K562 (cell line): ENCODE data around the gene ATP6V1G2. TPM values are rescaled to one million over a fixed set of nuclear protein-coding genes. Genes with fewer than 3 reads are reported as not detected.
"Not testable (repeated sequence)": the region's sequence is repeated elsewhere in the genome, so short reads cannot be mapped to it uniquely, and the experiment has no call there.

Experiments
- ATAC-seq: fragments of 200-7000 bp; cut with Tn5 transposase; 3 replicates; pipeline ENCODE4 v1.9.1; 2020; ENCODE audit warnings: moderate library complexity
- BruUV-seq: library from RNA; stranded (reverse); fragments of 400-500 nt; replicated peaks from 2 replicates; lab custom pipeline; 2021; lab: Mats Ljungman, UMichigan
- CTCF ChIA-PET: fragments of 300-600 bp; formaldehyde crosslinking; extraction: SDS; loops from one replicate; lab custom pipeline; 2021; ENCODE audit warnings: low intra/inter-chr PET ratio; lab: Yijun Ruan, JAX
- POLR2A ChIA-PET: fragments of 300-600, 350-650 bp; sonication (Branson Sonifier 250); formaldehyde crosslinking; extraction: SDS; loops from one replicate; lab custom pipeline; 2021; ENCODE audit warnings: antibody characterized with exemption, inconsistent platforms; lab: Yijun Ruan, JAX
- DNase-seq, 4 experiments: peaks; one replicate each; pipeline versions ENCODE4 v3.0.0 to v3.0.0-alpha.2; 2011 to 2018; ENCODE audit warnings: low spot score in 3 of 4, mixed read lengths in 3 of 4; ENCODE audit errors: extremely low read depth in 1 of 4
- FAIRE-seq: peaks from 2 replicates; lab custom pipeline; 2011; peaks lifted over from hg19 to GRCh38; lab: Jason Lieb, UNC
- H2AFZ ChIP-seq: 2 replicates; pipeline ENCODE4 v1.6.0; 2011; ENCODE audit warnings: low read depth, low read length, control low read depth, inconsistent platforms
- H3K27ac ChIP-seq: fragments of 200-600 bp; 3 replicates; pipeline ENCODE4 v1.8.0; 2011; ENCODE audit warnings: low read depth, mild to moderate bottlenecking, control low read depth, inconsistent platforms, low read length, moderate library complexity, mixed read lengths; ENCODE audit errors: extremely low read depth
- H3K27me3 ChIP-seq, 2 experiments: fragments of 300-600 bp in 1 of 2; 2 replicates in 1 of 2; 3 replicates in 1 of 2; pipeline versions ENCODE4 v1.6.0 to v1.8.0; 2011; ENCODE audit warnings: inconsistent platforms in 2 of 2, low read length in 2 of 2, mild to moderate bottlenecking in 1 of 2, mixed read lengths in 1 of 2, moderate library complexity in 1 of 2; ENCODE audit not compliant: control insufficient read depth in 2 of 2, insufficient read depth in 2 of 2
- H3K36me3 ChIP-seq: fragments of 300-600 bp; 3 replicates; pipeline ENCODE4 v1.8.0; 2011; ENCODE audit warnings: mild to moderate bottlenecking, low read length, inconsistent platforms; ENCODE audit not compliant: control insufficient read depth, insufficient read depth
- H3K4me1 ChIP-seq, 2 experiments: fragments of 200-600 bp in 1 of 2; replicated peaks in 1 of 2; 2 replicates in 1 of 2; 3 replicates in 1 of 2; pipeline versions ENCODE4 v1.5.1 to v1.8.0; 2011; ENCODE audit warnings: inconsistent platforms in 2 of 2, low read length in 2 of 2, mild to moderate bottlenecking in 1 of 2, mixed read lengths in 1 of 2, moderate library complexity in 1 of 2; ENCODE audit not compliant: control insufficient read depth in 2 of 2, insufficient read depth in 2 of 2
- H3K4me2 ChIP-seq: 2 replicates; pipeline ENCODE4 v1.6.1; 2011; ENCODE audit warnings: low read length, control low read depth, inconsistent platforms, mixed read lengths; ENCODE audit not compliant: insufficient read depth
- H3K4me3 ChIP-seq: fragments of 200-600 bp; sonication (generic), shearing (Covaris generic); 2 replicates; pipeline ENCODE4 v1.5.1; 2016; ENCODE audit warnings: control low read depth, inconsistent platforms
- H3K79me2 ChIP-seq: fragments of 200-600 bp; 3 replicates; pipeline ENCODE4 v1.8.0; 2011; ENCODE audit warnings: low read length, inconsistent platforms; ENCODE audit not compliant: control insufficient read depth, insufficient read depth
- H3K9ac ChIP-seq, 2 experiments: 2 replicates each; pipeline versions ENCODE4 v1.6.0 to v1.6.1; 2011; ENCODE audit warnings: low read depth in 2 of 2, low read length in 2 of 2, control low read depth in 1 of 2, inconsistent platforms in 1 of 2, mild to moderate bottlenecking in 1 of 2, mixed read lengths in 1 of 2; ENCODE audit not compliant: insufficient read depth in 1 of 2
- H3K9me1 ChIP-seq: one replicate; pipeline ENCODE4 v1.6.0; 2011; ENCODE audit warnings: inconsistent platforms, mild to moderate bottlenecking, low read length, moderate library complexity; ENCODE audit not compliant: control insufficient read depth, insufficient read depth
- H3K9me3 ChIP-seq: replicated peaks from 2 replicates; pipeline ENCODE4 v1.5.1; 2011; ENCODE audit warnings: low read depth, low read length, inconsistent platforms; ENCODE audit not compliant: control insufficient read depth, insufficient read depth
- H4K20me1 ChIP-seq: replicated peaks from 2 replicates; pipeline ENCODE4 v1.6.1; 2011; ENCODE audit warnings: low read length, inconsistent platforms, mixed read lengths; ENCODE audit not compliant: control insufficient read depth, insufficient read depth
- ARID2 ChIP-seq: fragments of 450-650 bp; IDR thresholded peaks from 2 replicates; pipeline ENCODE4 v1.6.1; 2017; ENCODE audit warnings: antibody characterized with exemption, mild to moderate bottlenecking
- CC2D1A ChIP-seq: fragments of 450-650 bp; IDR thresholded peaks from 2 replicates; pipeline ENCODE4 v1.6.1; 2017; ENCODE audit warnings: mild to moderate bottlenecking
- DEAF1 ChIP-seq: fragments of 450-650 bp; formaldehyde crosslinking; IDR thresholded peaks from 2 replicates; pipeline ENCODE4 v1.4.0; 2020; ENCODE audit warnings: mild to moderate bottlenecking, moderate library complexity
- FOXK2 ChIP-seq, 2 experiments: fragments of 450-650 bp; IDR thresholded peaks in 1 of 2; conservative IDR thresholded peaks in 1 of 2; 2 replicates each; pipeline ENCODE4 v1.6.1; 2016; ENCODE audit warnings: low read depth in 2 of 2, mild to moderate bottlenecking in 1 of 2
- NBN ChIP-seq: fragments of 450-650 bp; IDR thresholded peaks from 2 replicates; pipeline ENCODE4 v1.6.1; 2016; ENCODE audit warnings: low read depth, mild to moderate bottlenecking
- RAD21 ChIP-seq, 2 experiments: fragments of 250-450 bp in 1 of 2; fragments of 450-650 bp in 1 of 2; sonication (Bioruptor Pico) in 1 of 2; formaldehyde crosslinking in 1 of 2; IDR thresholded peaks in 1 of 2; conservative IDR thresholded peaks in 1 of 2; 2 replicates each; pipeline versions ENCODE4 v1.4.0 to v1.8.0; 2020 to 2022; ENCODE audit warnings: mild to moderate bottlenecking in 2 of 2, moderate library complexity in 1 of 2
- RCOR1 ChIP-seq, 2 experiments: IDR thresholded peaks; 2 replicates each; pipeline ENCODE4 v1.6.1; 2012; ENCODE audit warnings: low read depth in 2 of 2, low read length in 2 of 2, borderline replicate concordance in 1 of 2, improper control_type of control experiment in 1 of 2
- SMC3 ChIP-seq: conservative IDR thresholded peaks from 2 replicates; pipeline ENCODE4 v1.6.1; 2011; ENCODE audit warnings: low read depth, low read length, improper control_type of control experiment; ENCODE audit not compliant: insufficient read depth
- STAG1 ChIP-seq: sonication (generic); formaldehyde crosslinking; IDR thresholded peaks from 2 replicates; pipeline ENCODE4 v1.5.0; 2020; ENCODE audit warnings: missing genetic modification reagents, borderline replicate concordance
- WGBS: fragments of 100-300 bp; shearing (Covaris generic); methylation state at CpG from one replicate; pipeline ENCODE4 v1.1.6; 2016; ENCODE audit warnings: low coverage, mixed read lengths; ENCODE audit not compliant: insufficient coverage; ENCODE audit errors: missing lambda C conversion rate; 5-methylcytosine and 5-hydroxymethylcytosine counted together
- in situ Hi-C: fragments of 300-500 bp; cut with MboI; formaldehyde crosslinking; loops from 4 replicates; pipeline ENCODE4 v1.15.0; 2018; ENCODE audit warnings: inconsistent platforms, mixed read lengths
- intact Hi-C: fragments of 100-400 bp; cut with micrococcal nuclease; formaldehyde crosslinking; loops from 2 replicates; pipeline ENCODE4 v1.14.2; 2022
- polyA plus RNA-seq, 8 experiments: library from polyadenylated mRNA; depleted of rRNA in 4 of 8; stranded (reverse) in 5 of 8; unstranded in 3 of 8; fragments of >200 nt; fragmentation: Nextera tagmentation in 2 of 8; fragmentation: Illumina TruSeq in 1 of 8; extraction: Ambion mirVana in 2 of 8; extraction: Trizol in 1 of 8; gene quantifications; 2 replicates each; pipeline versions ENCODE4 v1.2.1 to v1.2.3, GENCODE V29; 2011 to 2014; ENCODE audit warnings: inconsistent platforms in 1 of 8, missing spikeins in 1 of 8
- total RNA-seq, 7 experiments: library from RNA; depleted of rRNA in 6 of 7; stranded (reverse); fragments of >200 nt in 6 of 7; fragmentation: Illumina TruSeq in 2 of 7; extraction: Trizol in 2 of 7; gene quantifications; 2 replicates each; pipeline versions ENCODE4 v1.2.1 to v1.2.3, GENCODE V29; 2011 to 2021; ENCODE audit warnings: low replicate concordance in 1 of 7
- TF ChIP-seq, protein P1 (sequence below), 2 experiments: fragments of 450-650 bp; IDR thresholded peaks; 2 replicates each; pipeline ENCODE4 v1.6.1; 2016
- TF ChIP-seq, protein P2 (sequence below), 3 experiments: IDR thresholded peaks in 2 of 3; conservative IDR thresholded peaks in 1 of 3; 2 replicates each; pipeline ENCODE4 v1.5.1; 2011 to 2012; ENCODE audit warnings: low read length in 3 of 3, mild to moderate bottlenecking in 3 of 3, control low read depth in 2 of 3, improper control_type of control experiment in 1 of 3, inconsistent platforms in 1 of 3, low read depth in 1 of 3, mixed read lengths in 1 of 3, moderate library complexity in 1 of 3; ENCODE audit not compliant: insufficient read depth in 2 of 3

ATP6V1G2 gene
- total and polyA plus RNA-seq, 9 of the 15 experiments (the other 6 are each of a cell fraction or from before 2014, with no cell fraction given): 0.14 to 1.5 (median 0.33) TPM

GRCh38 chr6:31551371-31551770 is 5.0 kb upstream of the ATP6V1G2 start:
- ATAC-seq: peak; percentile 24
- in situ Hi-C loops, H4K20me1 ChIP-seq, H3K4me3 ChIP-seq, H3K27me3 ChIP-seq, H3K9me1 ChIP-seq, H3K4me2 ChIP-seq, BruUV-seq, H3K4me1 ChIP-seq, H3K9ac ChIP-seq, H2AFZ ChIP-seq, H3K9me3 ChIP-seq, H3K27ac ChIP-seq: not testable (repeated sequence)
- peak; percentile 61 for FAIRE-seq
- CTCF ChIA-PET: interaction anchor here (0.6 to 2.8 kb wide), 4 partner anchors 23 to 219 kb away, joined by 3 to 57 read pairs (median 4); no protein-coding TSS in a partner anchor
- peaks cover 53% of the 10 kb centered on the region for H3K36me3 ChIP-seq
- peak in 3 of 4 experiments; percentile 40 to 84 (median 67) for DNase-seq
- intact Hi-C loops: loop anchor here (1.0 kb wide), 1 partner anchor 47 kb away; no protein-coding TSS in a partner anchor
- H3K79me2 ChIP-seq: peaks cover 24% of the 10 kb centered on the region
- POLR2A ChIA-PET: interaction anchor here (0.7 to 5.7 kb wide), 8 partner anchors 8 to 266 kb away, joined by 3 to 38 read pairs (median 6); partner anchors contain the start of genes BAG6, DDX39B and LTB
- 35% methylated on average over 5 of the region's 5 CpGs for WGBS
- peak; percentile 91 for TF ChIP-seq DEAF1 (CRISPR knock-in tag)
- peak; percentile 59; the same call in 1 of the 2 replicates for TF ChIP-seq STAG1 (CRISPR knock-in tag)
- peak in 1 of 2 experiments; percentile 34; a peak in 1 of 4 replicates for TF ChIP-seq RCOR1 (IDR thresholded peaks at IDR 0.05; ENCODE audit: borderline replicate concordance in 1 of 2, low read depth in 2 of 2, low read length in 2 of 2)
- TF ChIP-seq SMC3: peak; percentile 90
- TF ChIP-seq NBN: 0 out of 2 replicates have a peak, but pooled peaks have one; percentile 39
- TF ChIP-seq ARID2: peak; percentile 86; the same call in 1 of the 2 replicates
- peak; percentile 76 to 80 for TF ChIP-seq FOXK2 (conservative IDR thresholded peaks at IDR 0.05 in 1 of 2, IDR thresholded peaks at IDR 0.05 in 1 of 2; ENCODE audit: low read depth in 2 of 2)
- TF ChIP-seq, protein P1, sequence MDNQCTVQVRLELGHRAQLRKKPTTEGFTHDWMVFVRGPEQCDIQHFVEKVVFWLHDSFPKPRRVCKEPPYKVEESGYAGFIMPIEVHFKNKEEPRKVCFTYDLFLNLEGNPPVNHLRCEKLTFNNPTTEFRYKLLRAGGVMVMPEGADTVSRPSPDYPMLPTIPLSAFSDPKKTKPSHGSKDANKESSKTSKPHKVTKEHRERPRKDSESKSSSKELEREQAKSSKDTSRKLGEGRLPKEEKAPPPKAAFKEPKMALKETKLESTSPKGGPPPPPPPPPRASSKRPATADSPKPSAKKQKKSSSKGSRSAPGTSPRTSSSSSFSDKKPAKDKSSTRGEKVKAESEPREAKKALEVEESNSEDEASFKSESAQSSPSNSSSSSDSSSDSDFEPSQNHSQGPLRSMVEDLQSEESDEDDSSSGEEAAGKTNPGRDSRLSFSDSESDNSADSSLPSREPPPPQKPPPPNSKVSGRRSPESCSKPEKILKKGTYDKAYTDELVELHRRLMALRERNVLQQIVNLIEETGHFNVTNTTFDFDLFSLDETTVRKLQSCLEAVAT (IDR thresholded peaks at IDR 0.05): 0 out of 4 replicates have a peak, but pooled peaks of 1 of the 2 experiments have one; percentile 22
- TF ChIP-seq, protein P2, sequence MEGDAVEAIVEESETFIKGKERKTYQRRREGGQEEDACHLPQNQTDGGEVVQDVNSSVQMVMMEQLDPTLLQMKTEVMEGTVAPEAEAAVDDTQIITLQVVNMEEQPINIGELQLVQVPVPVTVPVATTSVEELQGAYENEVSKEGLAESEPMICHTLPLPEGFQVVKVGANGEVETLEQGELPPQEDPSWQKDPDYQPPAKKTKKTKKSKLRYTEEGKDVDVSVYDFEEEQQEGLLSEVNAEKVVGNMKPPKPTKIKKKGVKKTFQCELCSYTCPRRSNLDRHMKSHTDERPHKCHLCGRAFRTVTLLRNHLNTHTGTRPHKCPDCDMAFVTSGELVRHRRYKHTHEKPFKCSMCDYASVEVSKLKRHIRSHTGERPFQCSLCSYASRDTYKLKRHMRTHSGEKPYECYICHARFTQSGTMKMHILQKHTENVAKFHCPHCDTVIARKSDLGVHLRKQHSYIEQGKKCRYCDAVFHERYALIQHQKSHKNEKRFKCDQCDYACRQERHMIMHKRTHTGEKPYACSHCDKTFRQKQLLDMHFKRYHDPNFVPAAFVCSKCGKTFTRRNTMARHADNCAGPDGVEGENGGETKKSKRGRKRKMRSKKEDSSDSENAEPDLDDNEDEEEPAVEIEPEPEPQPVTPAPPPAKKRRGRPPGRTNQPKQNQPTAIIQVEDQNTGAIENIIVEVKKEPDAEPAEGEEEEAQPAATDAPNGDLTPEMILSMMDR (IDR thresholded peaks at IDR 0.05 in 2 of 3, conservative IDR thresholded peaks at IDR 0.05 in 1 of 3; ENCODE audit: insufficient read depth in 2 of 3, low read depth in 1 of 3, low read length in 3 of 3): peak; percentile 72 to 91 (median 88)
- peak; percentile 96 to 97 for TF ChIP-seq RAD21 (CRISPR knock-in tag; conservative IDR thresholded peaks at IDR 0.05 in 1 of 2, IDR thresholded peaks at IDR 0.05 in 1 of 2)
- peak; percentile 69; the same call in 1 of the 2 replicates for TF ChIP-seq CC2D1A
